Stimulated activated naive B cell treated with anti-CD40 and anti-IgM and Interleukin-4, amounts not matched to agents 10 μg/mL and 1 μg/mL and 100 μg/mL, for 72 hours (primary cell): ENCODE data around the gene YKT6.
"Not testable (repeated sequence)": the region's sequence is repeated elsewhere in the genome, so short reads cannot be mapped to it uniquely, and the experiment has no call there.

Experiments
- ATAC-seq, 2 donors: fragments of 150-1000 bp; cut with Tn5 transposase; replicated peaks; 2 replicates each; pipeline ENCODE4 v1.10.0; 2021; ENCODE audit warnings: moderate library complexity in 1 of 2
- DNase-seq: peaks from one replicate; pipeline ENCODE4 v3.0.0; 2021
- H3K27ac Mint-ChIP-seq: one replicate; pipeline ENCODE4 v1.8.0; 2022; ENCODE audit warnings: mild to moderate bottlenecking, mixed read lengths
- H3K27me3 Mint-ChIP-seq, 2 donors: one replicate each; pipeline ENCODE4 v1.8.0; 2022; ENCODE audit warnings: mixed read lengths in 2 of 2
- H3K36me3 Mint-ChIP-seq, 2 donors: one replicate each; pipeline ENCODE4 v1.8.0; 2022; ENCODE audit warnings: mixed read lengths in 2 of 2, mild to moderate bottlenecking in 1 of 2
- H3K4me1 Mint-ChIP-seq, 2 donors: one replicate each; pipeline ENCODE4 v1.8.0; 2022; ENCODE audit warnings: mixed read lengths in 2 of 2, mild to moderate bottlenecking in 1 of 2
- H3K4me3 Mint-ChIP-seq, 2 donors: one replicate each; pipeline ENCODE4 v1.8.0; 2022; ENCODE audit warnings: mild to moderate bottlenecking in 2 of 2, mixed read lengths in 2 of 2, moderate library complexity in 1 of 2
- H3K9me3 Mint-ChIP-seq, 2 donors: one replicate each; pipeline ENCODE4 v1.8.0; 2022; ENCODE audit warnings: mixed read lengths in 2 of 2, mild to moderate bottlenecking in 1 of 2

YKT6 gene

DNA sequence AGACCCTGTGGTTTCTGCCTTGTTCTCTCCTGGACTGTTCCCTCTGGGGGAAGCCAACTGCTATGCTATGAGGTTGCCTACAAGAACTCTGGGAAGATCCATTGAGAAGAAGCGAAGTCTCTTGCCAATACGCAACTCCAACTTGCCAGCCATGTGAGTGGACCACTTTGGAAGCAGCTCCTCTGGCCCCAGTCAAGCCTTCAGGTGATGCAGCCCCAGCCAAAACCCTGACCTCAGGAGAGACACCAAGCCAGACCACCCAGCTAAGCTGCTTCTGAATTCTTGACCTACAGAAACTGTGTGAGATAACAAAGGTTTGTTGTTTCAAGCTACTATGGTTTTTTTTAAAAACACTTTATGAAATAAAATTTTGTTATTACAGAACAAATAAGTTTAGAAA lies 39.4 kb upstream of the YKT6 start:
- no peak overlapping the region for H3K4me3 Mint-ChIP-seq
- no peaks in the 10 kb centered on the region for H3K27me3 Mint-ChIP-seq
- ATAC-seq: no peak
- H3K4me1 Mint-ChIP-seq: no peaks in the 10 kb centered on the region
- peaks cover 2 to 12% of the 10 kb centered on the region in 2 donors for H3K9me3 Mint-ChIP-seq
- no peak overlapping the region for H3K27ac Mint-ChIP-seq
- DNase-seq: no peak
- peaks cover 0 to 2% of the 10 kb centered on the region in 2 donors for H3K36me3 Mint-ChIP-seq

DNA sequence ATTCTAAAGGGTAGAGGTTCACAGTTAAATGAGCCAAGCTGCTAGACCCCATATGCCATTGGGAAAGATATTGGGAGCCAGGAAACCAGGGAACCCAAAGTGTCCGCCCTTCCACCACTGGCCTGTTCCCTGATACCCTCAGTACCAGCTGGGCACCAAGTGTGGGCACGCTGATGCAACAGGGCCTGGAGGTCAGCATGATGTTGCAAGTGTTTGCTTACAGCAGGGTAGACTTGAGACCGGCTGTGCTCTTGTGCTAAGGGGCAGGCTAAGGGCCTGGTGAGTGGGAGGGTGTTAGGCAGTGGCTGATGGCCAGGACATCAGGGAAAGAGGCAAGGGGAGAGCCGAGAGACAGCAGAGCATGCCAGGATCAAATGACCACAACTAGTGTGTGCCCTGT lies 38.6 kb upstream of the YKT6 start:
- H3K4me3 Mint-ChIP-seq: no peak overlapping the region
- ATAC-seq (no peak), DNase-seq (no peak)
- H3K36me3 Mint-ChIP-seq: peaks cover 0 to 2% of the 10 kb centered on the region in 2 donors
- no peak overlapping the region for H3K27ac Mint-ChIP-seq
- H3K9me3 Mint-ChIP-seq: peaks cover 2 to 12% of the 10 kb centered on the region in 2 donors
- H3K27me3 Mint-ChIP-seq: no peaks in the 10 kb centered on the region
- peaks cover 0 to 2% of the 10 kb centered on the region in 2 donors for H3K4me1 Mint-ChIP-seq

DNA sequence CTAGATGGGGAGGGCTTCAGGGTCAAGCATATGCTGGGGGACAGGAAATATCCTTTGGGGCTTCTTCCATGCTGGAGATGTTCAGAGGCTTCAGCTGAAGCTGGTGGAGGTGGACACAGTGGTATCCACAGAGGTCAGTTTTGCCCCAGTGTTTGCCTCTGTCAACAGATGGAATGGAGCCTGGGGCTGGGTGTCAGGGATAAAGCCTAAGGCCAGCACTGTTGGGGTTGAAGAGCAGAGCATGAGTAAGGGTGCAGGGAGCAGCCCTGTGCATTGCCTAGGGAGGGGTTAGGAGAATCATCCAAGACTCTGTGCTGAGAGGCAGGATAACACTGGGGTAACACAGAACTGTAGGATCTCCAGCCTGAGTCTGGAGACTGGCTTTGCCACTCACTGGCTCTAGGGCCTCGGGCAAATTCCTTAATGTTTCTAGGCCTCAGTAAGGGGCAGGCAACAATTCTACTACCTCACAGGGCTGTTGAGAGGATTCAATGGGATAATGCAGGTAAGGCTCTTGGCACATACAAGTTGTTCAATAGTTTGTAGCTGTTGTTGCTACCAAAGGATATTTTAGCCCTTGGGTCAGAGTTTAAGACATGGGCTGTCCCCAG lies 37.9 kb upstream of the YKT6 start:
- Mint-ChIP-seq H3K27me3 (no peaks in the 10 kb centered on the region), H3K36me3 (peaks cover 0 to 2% of the 10 kb centered on the region in 2 donors), H3K4me1 (peaks cover 5 to 9% of the 10 kb centered on the region in 2 donors), H3K4me3 (no peak overlapping the region), H3K27ac (no peak overlapping the region), H3K9me3 (peaks cover 2 to 12% of the 10 kb centered on the region in 2 donors)
- DNase-seq (no peak), ATAC-seq (no peak)

DNA sequence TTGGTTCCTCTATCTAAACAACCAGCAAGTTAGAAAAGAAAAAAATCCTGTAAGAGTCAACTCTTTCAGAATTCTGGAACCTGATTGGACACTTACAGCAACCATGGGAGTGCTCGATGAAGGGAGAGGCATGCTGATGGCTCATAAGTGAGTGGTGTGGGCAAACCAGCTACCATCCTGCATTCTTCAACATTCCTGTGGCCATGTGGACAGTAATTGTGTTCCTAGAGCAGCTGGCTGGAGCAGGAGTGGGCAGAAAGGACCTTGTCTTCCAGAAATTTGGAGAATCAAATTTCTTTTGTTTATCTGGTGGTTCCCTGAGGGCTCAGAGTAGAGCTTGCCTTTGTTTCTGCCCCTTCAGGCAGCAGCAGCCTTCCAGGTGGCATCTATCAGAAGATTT lies 37.2 kb upstream of the YKT6 start:
- DNase-seq (no peak), ATAC-seq (no peak)
- H3K4me3 Mint-ChIP-seq: no peak overlapping the region
- peaks cover 0 to 2% of the 10 kb centered on the region in 2 donors for H3K36me3 Mint-ChIP-seq
- peaks cover 7 to 16% of the 10 kb centered on the region in 2 donors for H3K4me1 Mint-ChIP-seq
- H3K9me3 Mint-ChIP-seq: peaks cover 2 to 12% of the 10 kb centered on the region in 2 donors
- H3K27ac Mint-ChIP-seq: no peak overlapping the region
- H3K27me3 Mint-ChIP-seq: no peaks in the 10 kb centered on the region

DNA sequence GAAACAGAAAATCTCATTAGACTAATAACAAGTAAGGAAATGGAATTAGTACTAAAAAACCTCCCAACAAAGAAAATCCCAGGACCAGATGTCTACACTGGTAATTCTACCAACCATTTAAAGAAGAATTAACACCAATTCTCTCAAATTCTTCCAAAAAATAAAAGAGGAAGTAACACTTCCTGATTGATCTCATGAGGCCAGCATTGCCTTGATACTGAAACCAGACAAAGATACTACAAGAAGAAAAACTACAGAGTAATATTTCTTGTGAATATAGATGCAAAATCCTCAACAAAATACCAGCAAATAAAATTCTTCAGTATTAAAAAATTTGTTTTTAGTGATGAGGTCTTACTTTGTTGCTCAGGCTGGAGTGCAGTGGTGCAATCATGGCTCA lies 32.9 kb upstream of the YKT6 start:
- Mint-ChIP-seq H3K4me3 (no peak overlapping the region), H3K36me3 (peaks cover 0 to 2% of the 10 kb centered on the region in 2 donors), H3K27me3 (peaks cover 0 to 5% of the 10 kb centered on the region in 2 donors), H3K4me1 (peaks cover 7 to 16% of the 10 kb centered on the region in 2 donors), H3K27ac (peak overlapping the region; percentile 47), H3K9me3 (peaks cover 2 to 12% of the 10 kb centered on the region in 2 donors)
- no peak for DNase-seq
- ATAC-seq: peak; percentile 76 to 78

DNA sequence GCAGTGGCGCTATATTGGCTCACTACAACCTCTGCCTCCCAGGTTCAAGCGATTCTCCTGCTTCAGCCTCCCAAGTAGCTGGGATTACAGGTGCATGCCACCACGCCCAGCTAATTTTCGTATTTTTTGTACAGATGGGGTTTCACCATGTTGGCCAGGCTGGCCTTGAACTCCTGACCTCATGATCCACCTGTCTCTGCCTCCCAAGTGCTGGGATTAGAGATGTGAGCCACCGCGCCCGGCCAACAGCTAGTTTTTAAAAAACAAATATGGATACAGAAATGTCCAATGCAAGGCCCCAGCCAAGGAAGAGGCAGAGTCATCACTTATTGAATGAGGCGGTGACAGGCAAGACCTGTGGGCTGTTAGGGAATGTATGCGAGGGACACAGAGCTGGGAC lies 28.9 kb upstream of the YKT6 start:
- H3K9me3 Mint-ChIP-seq, H3K27ac Mint-ChIP-seq, ATAC-seq, H3K27me3 Mint-ChIP-seq, H3K4me3 Mint-ChIP-seq, H3K36me3 Mint-ChIP-seq, DNase-seq: not testable (repeated sequence)
- H3K4me1 Mint-ChIP-seq: peaks cover 11 to 16% of the 10 kb centered on the region in 2 donors

DNA sequence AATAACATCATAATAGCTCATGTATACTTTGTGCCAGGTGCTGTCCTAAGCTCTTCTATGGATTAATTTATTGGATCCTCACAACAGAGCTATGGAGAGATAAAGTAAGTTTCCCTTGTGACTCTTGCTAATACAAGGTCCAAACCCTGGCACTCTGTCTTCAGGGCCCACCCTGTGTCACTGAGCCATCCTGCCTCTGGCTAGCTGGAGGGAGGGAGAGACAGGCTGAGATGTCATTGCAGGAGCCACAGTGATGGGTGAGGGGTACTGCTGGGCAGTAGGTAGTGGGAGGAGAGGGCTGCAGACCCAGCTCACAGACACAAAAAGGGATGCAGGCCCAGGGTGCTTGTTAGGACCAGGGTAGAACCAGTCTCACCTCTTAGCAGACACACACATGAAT lies 28.4 kb upstream of the YKT6 start:
- ATAC-seq: no peak
- peaks cover 0 to 9% of the 10 kb centered on the region in 2 donors for H3K27me3 Mint-ChIP-seq
- H3K9me3 Mint-ChIP-seq: peaks cover 4% of the 10 kb centered on the region in 2 donors
- peaks cover 11 to 12% of the 10 kb centered on the region in 2 donors for H3K4me1 Mint-ChIP-seq
- H3K36me3 Mint-ChIP-seq: no peaks in the 10 kb centered on the region
- no peak overlapping the region for H3K27ac Mint-ChIP-seq
- no peak for DNase-seq
- H3K4me3 Mint-ChIP-seq: no peak overlapping the region

DNA sequence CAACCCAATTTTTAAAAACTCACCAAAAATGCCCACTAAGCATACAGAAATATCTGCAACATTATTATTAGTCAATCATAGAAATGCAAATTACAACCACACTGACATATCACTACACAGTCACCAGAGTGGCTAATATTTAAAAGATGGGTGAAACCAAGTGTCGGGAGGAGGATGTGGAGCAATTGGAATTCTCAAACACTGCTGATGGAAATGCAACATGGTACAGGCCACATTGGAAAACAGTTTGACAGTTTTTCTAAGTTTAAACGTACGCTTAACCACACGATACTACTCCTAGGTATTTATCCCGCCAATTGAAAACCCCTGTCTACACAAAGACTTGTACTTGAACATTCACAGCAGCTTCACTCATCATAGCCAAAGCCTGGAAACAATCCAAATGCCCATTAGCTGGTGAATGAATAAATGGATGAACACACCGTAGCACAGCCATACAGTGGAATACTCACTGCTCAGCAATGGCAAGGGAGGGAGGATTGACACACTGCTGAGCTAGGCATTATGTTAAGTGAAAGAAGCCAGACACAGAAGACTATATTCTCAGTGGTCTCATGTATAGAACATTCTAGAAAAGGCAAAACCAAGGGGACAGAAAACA lies 27.9 kb upstream of the YKT6 start:
- H3K27me3 Mint-ChIP-seq: peaks cover 0 to 14% of the 10 kb centered on the region in 2 donors
- H3K27ac Mint-ChIP-seq: no peak overlapping the region
- DNase-seq (no peak), ATAC-seq (no peak)
- H3K9me3 Mint-ChIP-seq: peaks cover 4% of the 10 kb centered on the region in 2 donors
- no peak overlapping the region for H3K4me3 Mint-ChIP-seq
- peaks cover 6 to 7% of the 10 kb centered on the region in 2 donors for H3K4me1 Mint-ChIP-seq
- no peaks in the 10 kb centered on the region for H3K36me3 Mint-ChIP-seq

DNA sequence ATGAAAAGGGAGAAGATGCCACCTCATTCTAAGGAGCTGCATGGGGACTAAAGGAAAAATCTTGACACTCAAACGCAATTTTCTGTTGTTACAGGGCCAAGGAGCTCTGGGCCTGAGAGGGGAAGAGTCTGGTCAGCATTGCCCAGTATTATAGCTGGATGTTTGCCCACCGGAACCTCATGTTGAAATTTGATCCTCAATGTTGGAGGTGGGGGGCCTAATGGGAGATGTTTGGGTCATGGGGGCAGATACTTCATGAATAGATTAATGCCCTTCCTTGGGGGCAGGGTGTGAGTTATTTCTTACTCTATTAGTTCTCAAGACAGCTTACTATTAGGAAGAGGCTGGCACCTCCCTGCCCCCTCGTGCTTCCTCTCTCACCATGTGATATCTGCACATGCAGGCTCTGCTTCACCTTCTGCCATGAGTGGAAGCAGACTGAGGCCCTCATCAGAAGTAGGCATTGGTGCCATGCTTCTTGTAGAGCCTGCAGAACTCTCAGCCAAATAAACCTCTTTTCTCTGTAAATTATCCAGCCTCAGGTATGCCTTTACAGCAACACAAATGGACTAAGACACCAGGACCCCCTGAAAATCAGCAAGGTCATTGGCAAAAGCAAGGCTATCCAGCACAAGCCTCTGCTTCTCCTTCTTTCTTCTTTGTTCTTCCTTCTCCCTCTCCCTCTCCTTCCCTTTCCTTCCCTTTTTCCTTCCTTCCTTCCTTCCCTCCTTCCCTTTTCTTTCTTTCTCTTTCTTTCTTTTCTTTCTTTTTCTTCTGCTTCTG lies 26.7 kb upstream of the YKT6 start:
- Mint-ChIP-seq H3K36me3 (no peaks in the 10 kb centered on the region), H3K4me3 (no peak overlapping the region), H3K27ac (no peak overlapping the region), H3K27me3 (peaks cover 0 to 17% of the 10 kb centered on the region in 2 donors), H3K9me3 (peaks cover 4% of the 10 kb centered on the region in 2 donors), H3K4me1 (peaks cover 0 to 4% of the 10 kb centered on the region in 2 donors)
- no peak for ATAC-seq
- DNase-seq: no peak

DNA sequence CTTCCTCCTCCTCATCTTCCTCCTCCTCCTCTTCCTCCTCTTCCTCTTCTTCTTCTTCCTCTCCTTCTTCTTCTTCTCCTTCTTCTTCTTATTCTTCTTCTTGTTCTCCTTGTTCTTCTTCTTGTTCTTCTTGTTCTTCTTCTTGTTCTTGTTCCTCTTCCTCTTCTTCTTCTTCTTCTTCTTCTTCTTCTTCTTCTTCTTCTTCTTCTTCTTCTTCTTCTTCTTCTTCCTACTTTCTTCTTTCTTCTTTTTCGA lies 26.2 kb upstream of the YKT6 start:
- ATAC-seq, H3K36me3 Mint-ChIP-seq, H3K4me3 Mint-ChIP-seq, H3K4me1 Mint-ChIP-seq, DNase-seq, H3K27ac Mint-ChIP-seq, H3K9me3 Mint-ChIP-seq: not testable (repeated sequence)
- peaks cover 0 to 21% of the 10 kb centered on the region in 2 donors for H3K27me3 Mint-ChIP-seq

DNA sequence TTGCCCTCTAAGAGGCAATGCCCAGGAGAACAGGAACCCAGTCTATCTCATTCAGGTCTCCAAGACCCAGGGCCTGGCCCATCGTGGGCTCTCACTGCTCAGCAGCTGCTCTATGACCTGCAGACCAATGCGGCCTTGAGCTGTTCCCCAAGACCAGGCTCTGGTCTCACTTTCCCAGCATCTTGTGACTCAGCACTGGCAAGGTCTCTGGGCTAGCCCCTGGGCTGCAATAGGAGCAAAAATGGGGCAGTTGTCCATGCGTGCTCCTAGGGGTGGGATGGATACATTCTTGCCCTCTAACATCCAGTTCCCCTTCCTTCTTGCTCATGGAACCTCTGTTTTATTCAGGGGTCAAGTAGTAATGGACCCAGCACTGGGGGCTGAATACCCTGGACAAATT lies 25.0 kb upstream of the YKT6 start:
- no peak for DNase-seq
- H3K36me3 Mint-ChIP-seq: no peaks in the 10 kb centered on the region
- no peak overlapping the region for H3K4me3 Mint-ChIP-seq
- no peak overlapping the region for H3K27ac Mint-ChIP-seq
- peaks cover 0 to 4% of the 10 kb centered on the region in 2 donors for H3K4me1 Mint-ChIP-seq
- H3K27me3 Mint-ChIP-seq: peaks cover 0 to 21% of the 10 kb centered on the region in 2 donors
- no peak for ATAC-seq
- peaks cover 4% of the 10 kb centered on the region in 2 donors for H3K9me3 Mint-ChIP-seq

DNA sequence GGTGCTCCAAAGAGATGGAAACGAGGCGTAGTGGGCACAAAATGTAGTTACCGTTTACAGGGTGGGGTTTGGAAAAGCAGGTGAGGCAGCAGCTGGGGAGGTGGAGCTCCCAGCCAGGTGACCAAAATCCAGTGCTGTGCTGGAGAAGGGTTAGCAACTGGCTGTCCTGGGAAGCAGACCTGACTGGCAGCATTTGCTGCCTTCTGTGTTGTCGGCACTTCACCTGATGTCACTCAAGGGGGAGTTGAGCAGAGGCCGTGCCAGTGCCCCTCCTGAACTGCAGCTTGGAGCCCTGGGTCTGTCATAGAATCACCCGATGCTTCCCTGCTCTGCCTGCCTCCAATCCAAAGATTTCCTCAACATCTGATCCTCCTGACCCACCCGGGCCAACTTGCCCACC lies 24.3 kb upstream of the YKT6 start:
- no peak for DNase-seq
- Mint-ChIP-seq H3K27ac (no peak overlapping the region), H3K27me3 (peaks cover 0 to 21% of the 10 kb centered on the region in 2 donors), H3K4me3 (no peak overlapping the region), H3K9me3 (peaks cover 4% of the 10 kb centered on the region in 2 donors), H3K4me1 (peaks cover 0 to 4% of the 10 kb centered on the region in 2 donors), H3K36me3 (no peaks in the 10 kb centered on the region)
- ATAC-seq: no peak

DNA sequence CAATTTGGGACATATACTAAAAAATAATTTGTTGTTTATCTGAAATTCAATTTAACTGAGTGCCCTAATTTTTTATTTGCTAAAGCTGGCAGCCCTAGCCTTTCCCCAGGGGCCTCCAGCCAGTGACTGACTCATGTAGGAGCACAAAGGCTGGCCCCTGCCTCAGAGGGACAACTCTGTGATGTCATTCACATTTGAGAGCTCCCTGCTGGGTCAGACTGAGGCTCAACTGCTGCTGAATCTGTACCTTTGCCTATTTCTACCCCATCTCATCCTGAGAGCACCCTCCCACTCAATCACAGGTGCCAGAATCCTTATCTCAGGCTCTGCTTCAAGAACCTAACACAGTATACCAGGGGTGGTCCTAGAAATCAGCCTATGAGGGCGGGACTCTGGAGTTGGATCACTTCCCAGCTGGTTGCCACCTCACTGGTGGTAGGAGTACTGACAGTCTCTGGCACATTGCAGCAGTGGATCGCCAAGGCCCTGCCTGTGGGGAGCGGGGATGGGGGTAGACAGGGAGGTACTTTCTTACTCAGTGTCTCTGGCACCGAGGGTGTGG lies 23.1 kb upstream of the YKT6 start:
- Mint-ChIP-seq H3K27me3 (peaks cover 0 to 16% of the 10 kb centered on the region in 2 donors), H3K4me1 (peaks cover 0 to 4% of the 10 kb centered on the region in 2 donors), H3K9me3 (peaks cover 4 to 10% of the 10 kb centered on the region in 2 donors), H3K36me3 (no peaks in the 10 kb centered on the region), H3K4me3 (no peak overlapping the region), H3K27ac (no peak overlapping the region)
- DNase-seq (no peak), ATAC-seq (no peak)

DNA sequence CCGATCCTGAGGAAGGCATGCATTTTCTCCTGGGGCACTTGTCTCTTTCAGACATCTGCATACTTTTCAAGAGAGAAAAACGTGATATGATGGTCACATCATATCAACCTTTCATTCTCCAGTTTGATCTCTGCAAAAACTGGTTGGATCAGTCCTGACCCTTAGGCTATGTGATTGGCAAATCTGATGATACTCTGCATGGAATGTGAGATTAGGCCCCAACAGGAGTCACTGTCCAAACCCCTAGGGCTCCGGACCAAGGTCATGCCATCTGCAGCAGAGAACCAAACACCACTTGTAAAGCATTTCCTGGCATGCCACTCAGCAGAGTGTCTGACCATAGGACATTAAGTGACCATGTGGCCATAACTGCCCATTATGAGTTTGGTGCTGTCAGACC lies 20.1 kb upstream of the YKT6 start:
- Mint-ChIP-seq H3K9me3 (peaks cover 4 to 9% of the 10 kb centered on the region in 2 donors), H3K4me3 (no peak overlapping the region), H3K27me3 (peaks cover 0 to 16% of the 10 kb centered on the region in 2 donors), H3K4me1 (peaks cover 3 to 6% of the 10 kb centered on the region in 2 donors), H3K27ac (no peak overlapping the region), H3K36me3 (no peaks in the 10 kb centered on the region)
- ATAC-seq (no peak), DNase-seq (no peak)
